ENCODE data around the gene SDR9C7. TPM values are rescaled to one million over a fixed set of nuclear protein-coding genes. Genes with fewer than 3 reads are reported as not detected.
"Not testable (repeated sequence)": the region's sequence is repeated elsewhere in the genome, so short reads cannot be mapped to it uniquely, and the experiment has no call there.

SDR9C7 gene
- total and polyA plus RNA-seq, 2 of the 8 experiments (the other 6 are each of a cell fraction or from before 2014, with no cell fraction given): 0.11 TPM; not detected in 1

GRCh38 chr12:56891885-56892284 is 42.3 kb downstream of the SDR9C7 start:
- H3K4me2 ChIP-seq (ENCODE audit: insufficient read depth in 1 of 2, low read depth in 2 of 2, low read length in 2 of 2); H3K27me3 ChIP-seq (replicated peaks in 1 of 4; ENCODE audit: control insufficient read depth in 3 of 4, extremely low read depth in 1 of 4, insufficient read depth in 3 of 4, low read length in 3 of 4); H4K8ac ChIP-seq (ENCODE audit: extremely low read depth, insufficient read depth, low read length); H2BK15ac ChIP-seq (ENCODE audit: low read length); H4K91ac ChIP-seq (replicated peaks; ENCODE audit: insufficient read length, low read length); H4K20me1 ChIP-seq (replicated peaks in 1 of 2; ENCODE audit: control insufficient read depth in 1 of 2, insufficient read depth in 2 of 2, low read length in 2 of 2); H2AK5ac ChIP-seq (ENCODE audit: low read depth, low read length); DNase-seq (ENCODE audit: low read depth in 1 of 2, low spot score in 2 of 2); H3K4me1 ChIP-seq (replicated peaks in 1 of 4; ENCODE audit: control insufficient read depth in 3 of 4, insufficient read depth in 4 of 4, low read length in 3 of 4); FAIRE-seq; H3K36me3 ChIP-seq (ENCODE audit: control insufficient read depth in 2 of 4, insufficient read depth in 4 of 4, low read length in 3 of 4); H2BK20ac ChIP-seq (ENCODE audit: low read length); H3K18ac ChIP-seq (ENCODE audit: extremely low read depth, low read length); H4K5ac ChIP-seq (ENCODE audit: insufficient read length, low read depth, low read length); H3K23ac ChIP-seq (ENCODE audit: insufficient read length); H3K23me2 ChIP-seq (ENCODE audit: low read depth, low read length); H3K79me2 ChIP-seq (ENCODE audit: control insufficient read depth in 1 of 2, insufficient read depth in 2 of 2, low read length in 2 of 2); CTCF ChIA-PET (ENCODE audit: partially characterized antibody); H2BK5ac ChIP-seq (ENCODE audit: low read depth, low read length); H3K4me3 ChIP-seq (ENCODE audit: extremely low read depth in 1 of 4, insufficient read depth in 2 of 4, low read depth in 3 of 4, low read length in 4 of 4); H2AFZ ChIP-seq (ENCODE audit: low read length); H2BK120ac ChIP-seq (replicated peaks; ENCODE audit: low read depth, low read length); H3K14ac ChIP-seq (ENCODE audit: insufficient read length); H3K56ac ChIP-seq (replicated peaks; ENCODE audit: insufficient read length, low read depth, low read length); H2BK12ac ChIP-seq (ENCODE audit: low read depth, low read length); H3K27ac ChIP-seq (ENCODE audit: low read depth, low read length); H3K4ac ChIP-seq (replicated peaks; ENCODE audit: insufficient read length, low read depth, low read length); H3K79me1 ChIP-seq (ENCODE audit: low read depth, low read length); H3K9ac ChIP-seq (replicated peaks in 1 of 4; ENCODE audit: extremely low read depth in 1 of 4, low read depth in 3 of 4, low read length in 3 of 4); POLR2A ChIA-PET (ENCODE audit: partially characterized antibody): not testable (repeated sequence)
- H3K9me3 ChIP-seq (ENCODE audit: insufficient read depth in 2 of 2, low read depth in 1 of 2, low read length in 1 of 2): peaks cover 15% of the 10 kb centered on the region in 2 experiments; a peak in 3 of 4 replicates
- 86% methylated on average over 3 of the region's 3 CpGs; no CpG with 5 or more reads in 1 of the 2 experiments for WGBS, 2 experiments (ENCODE audit: extremely low coverage in 1 of 2, insufficient coverage in 1 of 2, insufficient read length in 1 of 2, insufficient replicate concordance in 2 of 2, low coverage in 1 of 2, low lambda C conversion rate in 2 of 2, missing lambda C conversion rate in 1 of 2)

All from H1 (cell line).